Loucy (cell line): ENCODE measurements around the gene ECE2.

Experiments
- H2AFZ ChIP-seq: fragments of 200-600 bp; sonication (generic); 2 replicates; pipeline ENCODE4 v1.6.0; 2016; ENCODE audit warnings: antibody characterized with exemption, mild to moderate bottlenecking, low read length, moderate library complexity
- H3F3A ChIP-seq: fragments of 200-600 bp; 2 replicates; pipeline ENCODE4 v1.6.0; 2016; ENCODE audit warnings: antibody characterized with exemption, low read depth, mild to moderate bottlenecking
- H3K27me3 ChIP-seq: fragments of 200-600 bp; sonication (generic); 2 replicates; pipeline ENCODE4 v1.6.1; 2014; ENCODE audit warnings: low read length, mild to moderate bottlenecking; ENCODE audit not compliant: insufficient read depth, poor library complexity, severe bottlenecking
- H3K36me3 ChIP-seq: fragments of 200-600 bp; sonication (generic); 2 replicates; pipeline ENCODE4 v1.6.1; 2016; ENCODE audit warnings: low read length; ENCODE audit not compliant: insufficient read depth
- H3K4me1 ChIP-seq: fragments of 200-600 bp; sonication (generic); 2 replicates; pipeline ENCODE4 v1.5.1; 2014; ENCODE audit warnings: low read length, mild to moderate bottlenecking; ENCODE audit not compliant: insufficient read depth, poor library complexity, severe bottlenecking
- H3K4me2 ChIP-seq: fragments of 200-600 bp; sonication (generic); 2 replicates; pipeline ENCODE4 v1.6.0; 2014; ENCODE audit warnings: antibody characterized with exemption, low read length, low read depth, mild to moderate bottlenecking; ENCODE audit not compliant: poor library complexity, severe bottlenecking
- H3K4me3 ChIP-seq: fragments of 200-600 bp; sonication (generic); 2 replicates; pipeline ENCODE4 v1.5.1; 2014; ENCODE audit warnings: low read length, mild to moderate bottlenecking, mixed read lengths; ENCODE audit not compliant: poor library complexity, severe bottlenecking
- H3K79me2 ChIP-seq: fragments of 200-600 bp; sonication (generic); 2 replicates; pipeline ENCODE4 v1.6.1; 2014; ENCODE audit warnings: low read length; ENCODE audit not compliant: insufficient read depth
- H3K9ac ChIP-seq: fragments of 200-600 bp; sonication (generic); 2 replicates; pipeline ENCODE4 v1.6.0; 2014; ENCODE audit warnings: mild to moderate bottlenecking, low read depth, low read length, moderate library complexity; ENCODE audit not compliant: poor library complexity, severe bottlenecking
- H3K9me2 ChIP-seq: fragments of 200-600 bp; sonication (generic); replicated peaks from 2 replicates; pipeline ENCODE4 v1.6.1; 2016; ENCODE audit warnings: low read depth, low read length, mixed read lengths
- H3K9me3 ChIP-seq: fragments of 200-600 bp; sonication (generic); 2 replicates; pipeline ENCODE4 v1.6.1; 2014; ENCODE audit warnings: mild to moderate bottlenecking, antibody characterized with exemption, low read length, low read depth; ENCODE audit not compliant: insufficient read depth
- H4K20me1 ChIP-seq: fragments of 200-600 bp; sonication (generic); 2 replicates; pipeline ENCODE4 v1.6.0; 2014; ENCODE audit warnings: antibody characterized with exemption, low read length, mild to moderate bottlenecking; ENCODE audit not compliant: insufficient read depth, poor library complexity, severe bottlenecking
- CTCF ChIP-seq: fragments of 200-600 bp; sonication (generic); conservative IDR thresholded peaks from 2 replicates; pipeline ENCODE4 v1.5.1; 2014; ENCODE audit warnings: mild to moderate bottlenecking, antibody characterized with exemption, low read length
- EZH2phosphoT487 ChIP-seq: fragments of 200-600 bp; IDR thresholded peaks from 2 replicates; pipeline ENCODE4 v1.6.1; 2018; ENCODE audit warnings: antibody characterized with exemption, mild to moderate bottlenecking, moderate library complexity, borderline replicate concordance

The ECE2 gene

DNA sequence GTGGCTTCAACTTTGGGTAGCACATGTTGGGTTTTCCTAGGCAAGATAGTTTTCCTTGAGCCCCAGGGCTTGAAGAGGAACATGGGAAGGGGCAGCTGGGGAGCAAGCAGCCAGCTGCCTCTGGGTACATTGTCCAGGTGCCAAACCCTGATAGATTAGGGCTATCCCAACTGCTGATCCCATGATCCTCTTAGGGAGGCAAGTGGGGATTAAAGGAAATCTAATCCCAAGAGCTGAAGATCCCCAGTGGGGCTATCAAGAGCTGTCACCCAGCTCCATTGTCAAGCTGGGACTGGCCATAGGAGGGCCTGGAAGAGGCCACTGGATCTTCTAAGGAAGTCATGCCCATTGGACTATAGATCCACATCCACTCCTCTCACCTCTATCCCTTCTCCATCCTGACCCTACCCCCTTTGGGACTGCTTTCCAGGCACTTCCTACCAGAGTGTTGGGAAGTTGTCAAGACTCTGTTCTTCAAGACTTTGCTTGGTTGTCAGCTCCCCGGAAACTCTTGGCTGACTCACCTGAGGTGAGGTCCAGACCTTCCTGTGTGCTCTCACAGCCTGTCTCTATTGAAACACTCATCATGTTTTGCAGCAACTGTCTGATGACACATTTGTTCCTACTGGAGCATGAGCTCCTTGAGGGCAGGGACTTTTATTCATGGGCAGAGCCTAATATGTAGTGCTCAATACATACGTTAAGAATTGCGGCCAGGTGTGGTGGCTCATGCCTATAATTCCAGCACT is 20.4 kb upstream of the ECE2 start:
- Histone ChIP-seq H3K4me1 (no peaks in the 10 kb centered on the region), H3K27me3 (no peaks in the 10 kb centered on the region), H3K79me2 (no peaks in the 10 kb centered on the region; the same call in 1 of the 2 replicates), H3F3A (no peaks in the 10 kb centered on the region; the same call in 1 of the 2 replicates), H3K36me3 (no peaks in the 10 kb centered on the region), H3K4me3 (no peak overlapping the region), H3K9ac (no peak overlapping the region), H3K4me2 (no peak overlapping the region), H4K20me1 (no peaks in the 10 kb centered on the region), H3K9me2 (no peaks in the 10 kb centered on the region), H3K9me3 (no peaks in the 10 kb centered on the region), H2AFZ (no peak overlapping the region)
- TF ChIP-seq CTCF (no peak), EZH2phosphoT487 (no peak)

- Histone ChIP-seq H3K9ac (no peak overlapping the region), H3K4me3 (no peak overlapping the region), H3K36me3 (no peaks in the 10 kb centered on the region), H3F3A (no peaks in the 10 kb centered on the region; the same call in 1 of the 2 replicates), H3K4me2 (no peak overlapping the region), H3K4me1 (peaks cover 8% of the 10 kb centered on the region), H3K27me3 (no peaks in the 10 kb centered on the region), H3K79me2 (no peaks in the 10 kb centered on the region), H2AFZ (no peak overlapping the region), H4K20me1 (no peaks in the 10 kb centered on the region), H3K9me2 (no peaks in the 10 kb centered on the region), H3K9me3 (no peaks in the 10 kb centered on the region)
- no peak for TF ChIP-seq EZH2phosphoT487
Observed at GRCh38 chr3:184257083-184257915, 18.5 kb upstream of the ECE2 start.

DNA sequence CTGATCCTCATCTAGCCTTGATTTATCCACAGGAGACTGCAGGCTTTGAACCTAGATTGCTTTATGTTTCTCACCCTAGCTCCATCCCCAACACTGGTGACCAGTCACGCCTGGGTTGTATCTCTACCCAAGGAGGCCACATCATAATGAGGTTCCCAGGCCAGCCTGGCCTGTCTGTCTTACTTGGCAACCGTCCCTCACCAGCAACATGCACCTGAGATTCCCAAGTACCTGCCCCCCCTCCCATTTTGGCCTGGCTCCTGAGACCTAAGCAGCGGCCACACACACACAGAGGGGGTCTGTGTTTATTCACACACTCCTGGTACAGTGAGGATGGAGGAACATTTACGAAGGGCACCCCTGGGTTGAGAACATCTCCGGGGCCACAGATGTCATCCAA is 16.9 kb upstream of the ECE2 start:
- no peaks in the 10 kb centered on the region for H3K79me2 ChIP-seq
- no peak overlapping the region for H3K4me2 ChIP-seq
- H3K36me3 ChIP-seq: no peaks in the 10 kb centered on the region
- H4K20me1 ChIP-seq: no peaks in the 10 kb centered on the region
- H3F3A ChIP-seq: no peaks in the 10 kb centered on the region; the same call in 1 of the 2 replicates
- H3K9me2 ChIP-seq: no peaks in the 10 kb centered on the region
- H3K9me3 ChIP-seq: no peaks in the 10 kb centered on the region
- no peak overlapping the region for H3K4me3 ChIP-seq
- no peaks in the 10 kb centered on the region for H3K27me3 ChIP-seq
- TF ChIP-seq CTCF (no peak), EZH2phosphoT487 (no peak)
- no peak overlapping the region for H3K9ac ChIP-seq
- H3K4me1 ChIP-seq: peaks cover 8% of the 10 kb centered on the region
- H2AFZ ChIP-seq: no peak overlapping the region
